Measurements from ENCODE around the gene ACTL7A. TPM values are rescaled to one million over a fixed set of nuclear protein-coding genes. Genes with fewer than 3 reads are reported as not detected.

The ACTL7A gene
- total RNA-seq, 2 donors from 2014 or later, result not detected

DNA sequence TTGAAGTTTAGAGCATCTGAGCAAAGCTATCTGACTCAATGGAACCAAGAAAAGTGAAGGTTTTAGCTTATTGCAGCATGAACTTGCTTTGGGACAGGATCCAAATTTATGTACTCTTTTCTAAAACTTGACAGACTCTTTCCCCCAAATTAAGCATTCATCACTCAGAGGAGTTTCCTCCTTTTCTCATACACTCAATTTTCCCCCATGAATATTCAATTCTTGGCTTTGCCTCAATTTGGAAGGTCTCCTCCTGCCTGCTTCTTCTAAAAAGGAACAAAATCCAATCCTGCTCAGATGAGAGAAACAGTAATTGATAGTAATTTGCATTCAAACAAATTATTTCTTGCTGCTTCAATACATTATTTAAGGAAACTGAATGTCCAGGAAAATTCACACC, 5.0 kb downstream of the ACTL7A start:
- H3K9me3 ChIP-seq, result no peaks in the 10 kb centered on the region
- TF ChIP-seq, protein P1, sequence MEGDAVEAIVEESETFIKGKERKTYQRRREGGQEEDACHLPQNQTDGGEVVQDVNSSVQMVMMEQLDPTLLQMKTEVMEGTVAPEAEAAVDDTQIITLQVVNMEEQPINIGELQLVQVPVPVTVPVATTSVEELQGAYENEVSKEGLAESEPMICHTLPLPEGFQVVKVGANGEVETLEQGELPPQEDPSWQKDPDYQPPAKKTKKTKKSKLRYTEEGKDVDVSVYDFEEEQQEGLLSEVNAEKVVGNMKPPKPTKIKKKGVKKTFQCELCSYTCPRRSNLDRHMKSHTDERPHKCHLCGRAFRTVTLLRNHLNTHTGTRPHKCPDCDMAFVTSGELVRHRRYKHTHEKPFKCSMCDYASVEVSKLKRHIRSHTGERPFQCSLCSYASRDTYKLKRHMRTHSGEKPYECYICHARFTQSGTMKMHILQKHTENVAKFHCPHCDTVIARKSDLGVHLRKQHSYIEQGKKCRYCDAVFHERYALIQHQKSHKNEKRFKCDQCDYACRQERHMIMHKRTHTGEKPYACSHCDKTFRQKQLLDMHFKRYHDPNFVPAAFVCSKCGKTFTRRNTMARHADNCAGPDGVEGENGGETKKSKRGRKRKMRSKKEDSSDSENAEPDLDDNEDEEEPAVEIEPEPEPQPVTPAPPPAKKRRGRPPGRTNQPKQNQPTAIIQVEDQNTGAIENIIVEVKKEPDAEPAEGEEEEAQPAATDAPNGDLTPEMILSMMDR (IDR thresholded peaks at IDR 0.05), result no peak
- intact Hi-C loops (cut with DNase I), result no loop called here
- no peaks in the 10 kb centered on the region for H3K4me1 ChIP-seq
- no peaks in the 10 kb centered on the region for H3K36me3 ChIP-seq
- H3K4me3 ChIP-seq, result no peak overlapping the region
- H3K27me3 ChIP-seq, result no peaks in the 10 kb centered on the region
- H3K27ac ChIP-seq, result no peak overlapping the region
- no peak overlapping the region for H3K9ac ChIP-seq (ENCODE audit: low read depth in 2 of 2, low read length in 2 of 2)
- no peak for DNase-seq

DNA sequence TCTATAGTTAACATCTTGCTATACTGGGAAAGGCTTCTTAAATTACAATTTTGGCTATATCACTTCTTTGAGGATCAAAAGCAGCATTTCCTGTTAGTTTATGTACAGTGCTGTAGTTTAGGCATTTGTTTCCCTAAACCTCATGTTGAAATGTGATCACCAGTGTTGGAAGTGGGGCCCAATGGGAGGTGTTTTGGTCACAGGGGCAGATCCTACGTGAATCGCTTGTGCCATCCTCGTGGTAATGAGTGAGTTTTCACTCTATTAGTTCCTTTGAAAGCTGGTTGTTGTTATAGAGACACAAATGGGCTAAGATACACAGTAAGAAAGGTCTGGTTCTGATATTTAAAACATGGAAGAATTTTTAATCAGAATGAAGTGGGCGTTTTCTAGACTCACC, 5.8 kb downstream of the ACTL7A start:
- Histone ChIP-seq H3K4me3 (no peak overlapping the region), H3K4me1 (no peaks in the 10 kb centered on the region), H3K36me3 (no peaks in the 10 kb centered on the region), H3K9ac (ENCODE audit: low read depth in 2 of 2, low read length in 2 of 2) (no peak overlapping the region), H3K27me3 (no peaks in the 10 kb centered on the region), H3K27ac (no peak overlapping the region), H3K9me3 (no peaks in the 10 kb centered on the region)
- TF ChIP-seq, protein P1 (IDR thresholded peaks at IDR 0.05), result no peak
- DNase-seq, result no peak
- intact Hi-C loops (cut with DNase I), result no loop called here

DNA sequence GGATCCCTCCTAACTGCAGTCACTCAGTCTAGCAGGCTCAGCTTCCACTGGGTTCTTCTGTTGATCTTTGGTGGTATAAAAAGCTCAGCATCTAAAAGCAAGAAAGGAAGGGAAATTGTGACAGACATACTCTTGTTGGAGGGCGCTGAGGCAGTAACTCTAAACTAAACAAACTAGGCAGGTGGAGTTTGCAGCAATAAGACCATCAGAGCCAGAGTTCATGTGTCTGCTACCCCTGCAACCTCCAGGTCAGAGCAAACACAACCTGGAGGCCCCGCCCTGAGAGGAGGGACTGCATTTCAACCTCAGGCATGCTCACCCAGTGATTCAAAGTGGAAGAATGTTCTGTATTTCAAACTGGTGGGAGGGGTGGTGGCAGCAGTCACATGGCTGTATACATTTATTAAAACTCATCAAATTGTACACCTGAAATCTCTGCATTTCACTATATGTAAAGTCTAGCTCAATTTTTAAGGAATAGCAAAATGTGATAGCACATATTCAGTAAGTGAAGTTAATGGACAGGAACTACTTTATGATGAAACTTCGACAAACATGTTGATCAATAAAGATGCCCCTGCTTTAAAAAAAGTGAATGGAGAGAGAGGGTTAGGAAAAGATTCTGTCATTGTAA, 7.1 kb downstream of the ACTL7A start:
- no peak overlapping the region for H3K27ac ChIP-seq
- no peaks in the 10 kb centered on the region for H3K4me1 ChIP-seq
- no peak overlapping the region for H3K9ac ChIP-seq (ENCODE audit: low read depth in 2 of 2, low read length in 2 of 2)
- H3K4me3 ChIP-seq, result no peak overlapping the region
- intact Hi-C loops (cut with DNase I), result no loop called here
- no peaks in the 10 kb centered on the region for H3K27me3 ChIP-seq
- TF ChIP-seq, protein P1 (IDR thresholded peaks at IDR 0.05), result no peak
- no peaks in the 10 kb centered on the region for H3K36me3 ChIP-seq
- DNase-seq, result no peak
- H3K9me3 ChIP-seq, result no peaks in the 10 kb centered on the region

DNA sequence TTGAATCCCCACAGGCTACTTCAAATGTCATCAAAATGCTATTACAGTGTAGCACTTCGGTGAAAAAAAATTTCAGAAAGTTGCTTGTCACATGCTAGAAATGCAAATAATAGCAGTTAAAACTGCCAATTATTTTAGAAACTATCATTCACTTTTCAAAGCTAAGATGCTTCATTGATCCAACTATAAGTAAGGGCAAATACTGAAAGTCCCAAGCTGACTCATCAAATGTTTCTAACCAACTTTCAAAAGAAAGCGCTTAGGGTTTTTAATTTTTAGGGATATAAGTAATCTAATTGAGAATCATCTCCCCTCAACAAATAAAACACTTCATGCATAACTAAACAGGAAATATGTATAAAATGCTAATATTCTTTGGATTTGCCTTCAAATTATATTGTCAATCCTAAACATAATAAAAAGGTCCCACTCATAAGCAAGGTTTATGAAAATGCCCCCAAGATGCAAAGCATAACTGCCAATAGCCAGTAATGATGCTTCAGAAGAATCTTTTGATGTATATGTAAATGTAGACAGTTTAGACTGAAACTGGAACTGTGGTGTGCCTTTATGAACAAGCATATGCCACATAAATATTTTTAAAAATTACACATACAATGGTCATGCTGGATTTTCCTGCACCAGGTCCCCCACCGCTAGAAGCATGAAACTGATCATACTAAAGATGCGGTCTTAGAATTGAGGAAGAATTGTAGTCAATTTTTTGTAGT, 12.2 kb downstream of the ACTL7A start:
- Histone ChIP-seq H3K27me3 (no peaks in the 10 kb centered on the region), H3K4me1 (no peaks in the 10 kb centered on the region), H3K9ac (ENCODE audit: low read depth in 2 of 2, low read length in 2 of 2) (no peak overlapping the region), H3K36me3 (peaks cover 5% of the 10 kb centered on the region), H3K9me3 (no peaks in the 10 kb centered on the region), H3K4me3 (no peak overlapping the region), H3K27ac (no peak overlapping the region)
- no peak for DNase-seq
- TF ChIP-seq, protein P1 (IDR thresholded peaks at IDR 0.05), result no peak
- intact Hi-C loops (cut with DNase I), result no loop called here

DNA sequence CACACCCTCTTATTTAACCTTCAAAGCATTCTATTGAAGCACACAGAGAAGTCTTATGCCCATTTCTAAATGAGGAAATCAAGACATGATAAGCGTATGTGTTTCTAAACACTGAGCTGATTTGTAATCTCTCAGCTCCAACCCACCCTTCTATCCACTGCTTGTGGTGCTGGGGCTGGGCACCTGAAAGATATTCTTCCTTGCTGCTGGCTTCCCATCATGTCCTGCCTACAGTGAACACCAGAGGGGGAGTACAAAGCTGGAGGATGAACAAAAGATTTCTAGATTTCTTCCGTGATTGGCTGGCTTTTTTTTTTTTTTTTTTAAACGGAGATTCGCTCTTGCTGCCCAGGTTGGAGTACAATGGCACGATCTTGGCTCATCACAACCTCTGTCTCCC, 14.4 kb downstream of the ACTL7A start:
- Histone ChIP-seq H3K27ac (no peak overlapping the region), H3K4me1 (no peaks in the 10 kb centered on the region), H3K9me3 (no peaks in the 10 kb centered on the region), H3K9ac (ENCODE audit: low read depth in 2 of 2, low read length in 2 of 2) (no peak overlapping the region), H3K27me3 (no peaks in the 10 kb centered on the region), H3K4me3 (no peak overlapping the region), H3K36me3 (peaks cover 14% of the 10 kb centered on the region)
- intact Hi-C loops (cut with DNase I), result no loop called here
- DNase-seq, result no peak
- TF ChIP-seq, protein P1 (IDR thresholded peaks at IDR 0.05), result no peak

All from colonic mucosa (tissue), 4 donors.